ENCODE results near the gene SLC6A1.

The SLC6A1 gene

DNA sequence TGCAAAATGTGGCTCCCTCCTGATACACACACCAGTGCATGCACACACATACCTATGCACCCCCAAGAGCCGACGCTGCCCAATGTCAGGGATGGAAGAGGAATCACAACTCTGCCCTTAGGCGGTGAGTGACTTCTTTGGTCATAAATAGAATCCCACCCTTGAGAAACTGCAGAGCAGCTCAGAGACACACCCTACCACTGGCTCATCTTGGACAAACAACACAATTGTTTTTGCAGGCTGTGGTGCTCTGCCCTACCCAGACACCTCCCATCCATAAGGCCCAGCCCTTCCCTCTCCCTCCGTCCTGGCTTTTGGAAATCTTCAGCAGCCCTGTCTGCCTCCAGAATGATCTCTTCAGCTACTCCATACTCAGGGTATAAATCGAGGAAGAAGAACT lies 87.9 kb downstream of the SLC6A1 start:
- TF ChIP-seq, protein P1, sequence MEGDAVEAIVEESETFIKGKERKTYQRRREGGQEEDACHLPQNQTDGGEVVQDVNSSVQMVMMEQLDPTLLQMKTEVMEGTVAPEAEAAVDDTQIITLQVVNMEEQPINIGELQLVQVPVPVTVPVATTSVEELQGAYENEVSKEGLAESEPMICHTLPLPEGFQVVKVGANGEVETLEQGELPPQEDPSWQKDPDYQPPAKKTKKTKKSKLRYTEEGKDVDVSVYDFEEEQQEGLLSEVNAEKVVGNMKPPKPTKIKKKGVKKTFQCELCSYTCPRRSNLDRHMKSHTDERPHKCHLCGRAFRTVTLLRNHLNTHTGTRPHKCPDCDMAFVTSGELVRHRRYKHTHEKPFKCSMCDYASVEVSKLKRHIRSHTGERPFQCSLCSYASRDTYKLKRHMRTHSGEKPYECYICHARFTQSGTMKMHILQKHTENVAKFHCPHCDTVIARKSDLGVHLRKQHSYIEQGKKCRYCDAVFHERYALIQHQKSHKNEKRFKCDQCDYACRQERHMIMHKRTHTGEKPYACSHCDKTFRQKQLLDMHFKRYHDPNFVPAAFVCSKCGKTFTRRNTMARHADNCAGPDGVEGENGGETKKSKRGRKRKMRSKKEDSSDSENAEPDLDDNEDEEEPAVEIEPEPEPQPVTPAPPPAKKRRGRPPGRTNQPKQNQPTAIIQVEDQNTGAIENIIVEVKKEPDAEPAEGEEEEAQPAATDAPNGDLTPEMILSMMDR (conservative IDR thresholded peaks at IDR 0.05; ENCODE audit: low read depth): no peak
- H3K27ac ChIP-seq: no peak overlapping the region
- ChIA-PET POLR2A (ENCODE audit: low non-redundant PET) (no interaction called here), CTCF (no interaction called here)
- DNase-seq (ENCODE audit: low spot score): no peak

DNA sequence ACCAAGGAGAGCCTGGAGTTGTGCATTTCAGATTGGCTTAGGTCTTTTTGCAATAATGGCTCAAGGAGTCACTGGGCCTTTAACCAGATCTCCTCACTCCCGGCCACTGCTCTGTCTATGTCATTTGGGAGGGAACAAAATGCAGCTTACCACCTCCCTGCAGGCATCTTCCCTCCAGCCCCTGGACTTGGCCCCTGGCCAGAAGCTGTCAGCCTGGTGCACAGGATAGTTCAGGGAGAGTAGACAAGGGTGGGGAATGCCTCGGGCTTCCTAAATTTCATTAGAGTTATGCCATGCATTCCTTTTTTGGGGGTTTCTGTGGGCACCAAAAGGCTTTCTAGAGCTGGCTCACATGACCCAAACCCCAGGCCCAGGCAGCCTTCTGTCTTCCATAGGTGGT lies 91.5 kb downstream of the SLC6A1 start:
- POLR2A ChIA-PET (ENCODE audit: low non-redundant PET): no interaction called here
- no peak for DNase-seq (ENCODE audit: low spot score)

DNA sequence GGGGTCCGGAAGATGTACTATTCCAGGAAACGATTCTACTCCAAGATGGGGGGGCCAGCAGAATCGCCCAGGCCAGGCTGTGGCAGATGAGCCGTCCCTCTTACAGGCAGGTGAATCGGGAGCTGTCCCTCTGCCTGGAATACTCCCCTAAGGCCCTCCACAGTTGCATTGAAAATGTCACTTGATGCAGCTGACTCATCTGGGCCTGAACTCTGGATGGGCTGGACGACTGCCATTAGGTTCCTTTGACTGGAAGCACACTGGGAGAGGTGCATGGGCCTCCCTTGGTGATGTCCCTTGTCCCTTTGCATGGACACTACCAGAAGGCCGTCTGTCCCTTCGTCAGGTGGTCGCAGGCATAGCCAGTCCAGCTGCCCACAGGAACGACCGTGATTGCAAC lies 92.1 kb downstream of the SLC6A1 start:
- CTCF ChIA-PET: no interaction called here
- DNase-seq (ENCODE audit: low spot score): no peak
- TF ChIP-seq, protein P1 (conservative IDR thresholded peaks at IDR 0.05; ENCODE audit: low read depth): no peak
- POLR2A ChIA-PET (ENCODE audit: low non-redundant PET): no interaction called here
- no peak overlapping the region for H3K27ac ChIP-seq

More for the DNA sequence above, 91.5 kb downstream of the SLC6A1 start:
- H3K27ac ChIP-seq: no peak overlapping the region
- TF ChIP-seq, protein P1 (conservative IDR thresholded peaks at IDR 0.05; ENCODE audit: low read depth): no peak
- CTCF ChIA-PET: no interaction called here

DNA sequence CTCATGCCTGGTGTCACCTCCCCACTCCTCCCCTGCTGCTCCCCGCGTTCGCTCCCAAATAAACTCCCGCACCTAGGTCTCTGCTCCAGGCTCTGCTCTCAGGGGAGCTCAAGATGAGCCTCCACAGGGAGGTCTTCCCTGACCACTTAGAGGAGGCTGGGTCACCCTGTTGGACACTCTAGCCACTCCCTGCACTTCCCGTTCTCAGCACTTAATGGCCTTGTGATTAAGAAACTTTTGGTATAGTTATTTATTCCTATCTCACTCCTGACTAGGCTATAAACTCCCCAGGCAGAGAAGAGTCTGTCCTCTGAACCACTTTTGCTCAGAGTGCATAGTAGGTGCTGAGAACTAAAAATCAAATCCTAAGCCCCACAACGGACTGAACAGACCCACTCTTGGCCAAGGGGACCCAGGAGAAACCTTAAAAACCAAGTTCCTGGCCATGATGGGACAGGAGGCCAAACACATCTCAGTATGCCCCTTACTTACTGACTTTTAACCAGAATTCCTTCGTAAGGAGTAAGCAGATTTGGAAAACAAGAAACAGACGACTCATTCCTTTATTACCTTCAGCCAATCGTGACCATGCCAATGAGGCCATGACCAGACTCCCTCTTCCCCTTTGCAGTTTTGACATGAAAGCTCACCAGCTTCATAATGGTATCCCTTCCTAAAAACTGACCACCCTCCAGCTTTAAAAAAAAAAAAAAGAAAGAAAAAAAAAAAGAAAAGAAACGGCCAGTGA lies 92.7 kb downstream of the SLC6A1 start:
- ChIA-PET POLR2A (ENCODE audit: low non-redundant PET) (no interaction called here), CTCF (interaction anchor here (0.7 kb wide), 1 partner anchor 980 kb away, joined by 3 read pairs; no protein-coding TSS in a partner anchor)
- TF ChIP-seq, protein P1 (conservative IDR thresholded peaks at IDR 0.05; ENCODE audit: low read depth): no peak
- H3K27ac ChIP-seq: no peak overlapping the region
- DNase-seq (ENCODE audit: low spot score): no peak

DNA sequence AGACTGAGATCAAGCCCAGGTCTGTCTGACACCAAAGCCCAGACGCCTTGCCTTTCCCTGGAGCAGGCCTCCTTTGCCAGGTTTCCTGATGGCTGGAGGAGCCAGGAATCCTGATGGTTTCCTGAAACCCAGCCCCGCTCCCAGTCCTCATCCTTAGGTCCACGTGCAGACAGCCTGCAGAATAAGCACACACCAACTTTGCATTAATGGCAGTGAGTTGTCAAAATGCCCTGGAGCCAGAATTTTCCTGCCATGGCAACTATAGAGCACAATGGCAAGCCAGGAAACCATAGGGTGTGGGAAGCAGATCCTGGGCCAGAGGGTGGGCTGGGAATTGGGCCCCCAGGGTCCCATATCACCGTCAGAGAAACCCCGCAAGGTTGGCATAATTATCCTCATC lies 94.3 kb downstream of the SLC6A1 start:
- TF ChIP-seq, protein P1 (conservative IDR thresholded peaks at IDR 0.05; ENCODE audit: low read depth): no peak
- ChIA-PET POLR2A (ENCODE audit: low non-redundant PET) (no interaction called here), CTCF (interaction anchor here (0.7 kb wide), 1 partner anchor 27 kb away, joined by 3 read pairs; no protein-coding TSS in a partner anchor)

DNA sequence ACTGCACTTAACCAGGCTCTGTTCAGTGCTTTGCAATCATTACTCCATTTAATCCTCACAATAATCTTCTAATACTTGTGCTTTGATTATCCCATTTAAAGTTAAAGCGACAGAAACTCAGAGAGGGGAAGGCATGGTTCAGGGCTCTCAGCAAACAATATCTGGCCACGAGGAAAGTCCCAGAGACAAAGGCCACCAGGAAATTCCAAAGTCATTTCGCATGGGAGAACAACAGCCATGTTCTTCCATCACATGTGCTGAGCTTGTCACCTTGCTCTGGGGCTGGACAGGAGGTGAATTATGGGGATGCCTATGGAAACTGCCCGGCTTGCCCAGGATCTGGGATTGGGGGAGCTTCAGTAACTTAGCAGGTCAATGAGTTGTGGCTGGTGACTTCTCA lies 95.5 kb downstream of the SLC6A1 start:
- TF ChIP-seq, protein P1 (conservative IDR thresholded peaks at IDR 0.05; ENCODE audit: low read depth): no peak
- ChIA-PET CTCF (no interaction called here), POLR2A (ENCODE audit: low non-redundant PET) (no interaction called here)
- no peak for DNase-seq (ENCODE audit: low spot score)
- H3K27ac ChIP-seq: no peak overlapping the region

More for the DNA sequence above, 94.3 kb downstream of the SLC6A1 start:
- no peak overlapping the region for H3K27ac ChIP-seq
- no peak for DNase-seq (ENCODE audit: low spot score)

All from RWPE1 (cell line).